Ramos (cell line): Measurements from ENCODE around the gene DAPK3.
"Not testable (repeated sequence)": the region's sequence is repeated elsewhere in the genome, so short reads cannot be mapped to it uniquely, and the experiment has no call there.

Source experiments
- in situ Hi-C: fragments of 300-500 bp; cut with MboI; formaldehyde crosslinking; loops from one replicate; pipeline ENCODE4 v1.14.3; 2022; ENCODE audit warnings: low sequenced_read_pairs; ENCODE audit not compliant: unreplicated experiment

DAPK3 gene

DNA sequence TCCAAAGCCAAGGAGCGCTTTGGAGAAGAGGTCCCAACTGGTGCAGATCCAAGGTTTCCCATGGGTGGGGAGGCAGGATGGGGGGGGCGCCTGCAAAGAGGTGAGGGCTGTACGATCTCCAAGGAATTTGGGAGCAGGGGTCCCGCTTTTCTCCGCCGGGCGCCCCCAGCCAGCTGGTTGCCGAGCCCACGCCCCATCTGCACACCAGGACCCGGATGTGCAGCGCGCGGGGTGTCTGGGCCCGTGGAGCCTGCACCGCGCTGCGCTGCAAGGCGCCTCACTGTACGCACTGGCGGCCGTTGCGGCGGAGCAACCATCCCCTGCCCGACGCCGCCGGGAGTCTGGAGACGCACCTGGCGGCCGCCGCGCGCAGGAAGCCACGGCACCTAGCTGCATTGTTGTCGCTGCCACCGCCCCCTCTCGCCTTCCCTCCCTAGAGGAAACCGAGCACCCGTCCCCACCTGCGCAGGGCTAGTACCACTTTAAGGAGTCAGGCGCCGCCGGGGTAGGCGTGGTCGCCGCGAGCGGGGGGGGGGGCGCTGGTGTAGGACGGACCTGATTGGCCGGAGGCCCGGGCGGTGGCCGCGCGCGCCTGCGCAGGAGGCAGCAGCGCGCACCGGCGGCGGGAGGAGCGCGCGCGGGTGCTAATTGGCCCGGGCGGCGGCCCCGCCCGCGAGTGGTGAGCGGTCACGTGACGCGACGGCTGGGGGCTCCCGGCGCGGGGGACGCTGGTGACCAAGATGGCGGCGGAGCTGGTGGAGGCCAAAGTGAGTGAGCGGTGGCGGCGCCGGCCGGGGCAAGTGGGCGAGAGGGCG, 36.3 kb upstream of the DAPK3 start, which contains the start of gene PIAS4:
Gene PIAS4, plus strand, starts transcription at position 716 of the 815 bp plus-strand sequence. Its CDS starts 25 bp downstream, at position 741.
- in situ Hi-C loops, result no loop called here

DNA sequence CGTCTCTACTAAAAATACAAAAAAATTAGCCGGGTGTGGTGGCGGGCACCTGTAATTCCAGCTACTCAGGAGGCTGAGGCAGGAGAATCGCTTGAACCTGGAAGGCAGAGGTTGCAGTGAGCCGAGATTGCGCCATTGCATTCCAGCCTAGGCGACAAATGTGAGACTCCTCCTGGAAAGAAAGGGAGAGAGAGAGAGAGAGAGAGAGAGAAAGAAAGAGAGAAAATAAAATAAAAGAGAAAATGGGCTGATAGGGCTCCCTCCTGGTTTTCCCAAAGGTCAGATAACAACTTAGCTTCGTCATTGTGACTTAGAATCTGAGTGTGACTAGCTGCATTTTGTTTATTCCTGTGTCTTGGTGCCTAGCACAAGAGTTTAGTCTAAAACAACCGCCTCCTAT, 34.5 kb upstream of the DAPK3 start:
- in situ Hi-C loops, result not testable (repeated sequence)

DNA sequence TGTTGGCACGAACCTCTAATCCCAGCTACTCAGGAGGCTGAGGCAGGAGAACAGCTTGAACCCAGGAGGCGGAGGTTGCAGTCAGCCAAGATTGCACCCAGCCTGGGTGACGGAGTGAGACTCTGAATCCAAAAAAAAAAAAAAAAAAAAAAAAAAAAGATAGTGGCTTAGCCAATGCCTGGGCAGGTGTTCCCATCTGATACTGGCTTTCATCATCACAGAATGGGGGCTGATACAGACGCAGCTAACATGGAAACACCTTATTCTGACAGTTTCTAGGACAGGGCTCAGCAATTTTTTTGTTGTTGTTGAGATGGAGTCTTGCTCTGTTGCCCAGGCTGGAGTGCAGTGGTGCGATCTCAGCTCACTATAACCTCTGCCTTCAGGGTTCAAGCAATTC, 29.9 kb upstream of the DAPK3 start:
- in situ Hi-C loops, result not testable (repeated sequence)

DNA sequence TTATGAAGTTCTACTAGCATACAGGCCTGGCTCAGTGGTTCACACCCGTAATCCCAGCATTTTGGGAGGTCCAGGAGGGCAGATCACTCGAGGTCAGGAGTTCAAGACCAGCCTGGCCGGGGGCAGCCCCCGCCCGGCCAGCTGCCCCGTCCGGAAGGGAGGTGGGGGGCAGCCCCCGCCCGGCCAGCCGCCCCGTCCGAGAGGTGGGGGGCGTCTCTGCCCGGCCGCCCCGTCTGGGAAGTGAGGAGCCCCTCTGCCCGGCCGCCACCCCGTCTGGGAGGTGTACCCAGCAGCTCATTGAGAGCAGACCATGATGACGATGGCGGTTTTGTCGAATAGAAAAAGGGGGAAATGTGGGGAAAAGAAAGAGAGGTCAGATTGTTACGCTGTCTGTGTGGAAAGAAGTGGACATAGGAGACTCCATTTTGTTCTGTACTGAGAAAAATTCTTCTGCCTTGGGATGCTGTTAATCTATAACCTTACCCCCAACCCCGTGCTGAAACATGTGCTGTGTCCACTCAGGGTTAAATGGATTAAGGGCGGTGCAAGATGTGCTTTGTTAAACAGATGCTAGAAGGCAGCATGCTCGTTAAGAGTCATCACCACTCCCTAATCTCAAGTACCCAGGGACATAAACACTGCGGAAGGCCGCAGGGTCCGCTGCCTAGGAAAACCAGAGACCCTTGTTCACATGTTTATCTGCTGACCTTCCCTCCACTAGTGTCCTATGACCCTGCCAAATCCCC, 27.9 kb upstream of the DAPK3 start:
- in situ Hi-C loops, result not testable (repeated sequence)

DNA sequence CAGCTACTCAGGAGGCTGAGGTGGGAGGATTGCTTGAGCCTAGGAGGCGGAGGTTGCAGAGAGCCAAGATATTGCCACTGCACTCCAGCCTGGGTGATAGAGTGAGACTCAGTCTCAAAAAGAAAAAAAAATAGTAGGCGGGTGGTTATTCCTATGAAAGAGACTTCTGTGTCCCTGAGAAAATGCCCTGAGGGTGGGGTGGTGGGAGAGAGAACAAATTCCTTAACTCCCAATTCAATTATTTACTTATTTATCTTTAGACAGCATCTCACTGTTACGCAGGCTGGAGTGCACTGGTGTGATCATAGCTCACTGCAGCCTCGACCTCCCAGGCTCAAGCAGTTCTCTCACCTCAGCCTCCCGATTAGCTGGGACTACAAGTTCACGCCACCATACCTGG, 24.7 kb upstream of the DAPK3 start:
- in situ Hi-C loops, result no loop called here

DNA sequence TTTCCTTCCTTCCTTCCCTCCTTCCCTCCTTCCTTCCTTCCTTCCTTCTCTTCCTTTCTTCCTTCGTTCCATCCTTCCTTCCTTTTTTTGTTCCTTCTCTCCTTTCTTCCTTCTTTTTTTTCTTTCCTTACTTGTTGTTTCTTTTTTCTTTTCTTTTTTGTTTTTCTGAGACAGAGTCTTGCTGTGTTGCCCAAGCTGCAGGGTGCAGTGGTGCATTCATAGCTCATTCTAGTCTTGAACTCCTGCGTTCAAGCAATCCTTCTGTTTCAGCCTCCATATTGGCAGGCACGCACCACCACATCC, 19.9 kb upstream of the DAPK3 start:
- in situ Hi-C loops, result no loop called here

DNA sequence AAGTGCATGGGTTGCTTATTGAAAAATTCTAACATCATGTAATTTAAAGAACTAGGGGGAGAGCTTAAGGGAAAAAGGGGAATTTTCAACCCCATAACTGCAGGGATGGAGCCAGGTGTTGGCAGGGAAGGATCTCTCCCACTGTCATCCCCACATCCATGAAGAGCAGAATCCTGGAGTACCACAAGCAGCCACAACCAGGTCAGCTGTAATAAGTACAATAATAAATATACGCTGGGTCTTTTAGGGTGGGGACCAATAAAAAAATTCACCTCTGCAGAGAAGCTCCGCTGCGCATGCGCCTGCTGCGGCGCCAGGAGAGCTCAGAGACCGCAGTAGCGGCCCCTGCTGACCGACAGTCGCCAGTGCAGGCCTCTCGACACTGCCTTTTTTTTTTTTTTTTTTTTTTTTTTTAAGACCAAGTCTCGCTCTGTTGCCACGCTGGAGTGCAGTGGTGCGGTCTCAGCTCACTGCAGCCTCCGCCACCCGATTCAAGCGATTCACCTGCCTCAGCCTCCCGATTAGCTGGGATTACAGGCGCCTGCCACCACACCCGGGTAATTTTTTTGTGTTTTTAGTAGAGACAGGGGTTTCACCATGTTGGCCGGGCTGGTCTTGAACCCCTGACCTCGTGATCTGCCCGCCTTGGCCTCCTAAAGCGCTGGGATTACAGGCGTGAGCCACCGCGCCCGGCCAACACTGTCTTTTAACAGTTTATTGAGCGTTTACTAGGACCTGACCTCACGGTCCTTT, 16.9 kb upstream of the DAPK3 start:
- in situ Hi-C loops, result no loop called here

DNA sequence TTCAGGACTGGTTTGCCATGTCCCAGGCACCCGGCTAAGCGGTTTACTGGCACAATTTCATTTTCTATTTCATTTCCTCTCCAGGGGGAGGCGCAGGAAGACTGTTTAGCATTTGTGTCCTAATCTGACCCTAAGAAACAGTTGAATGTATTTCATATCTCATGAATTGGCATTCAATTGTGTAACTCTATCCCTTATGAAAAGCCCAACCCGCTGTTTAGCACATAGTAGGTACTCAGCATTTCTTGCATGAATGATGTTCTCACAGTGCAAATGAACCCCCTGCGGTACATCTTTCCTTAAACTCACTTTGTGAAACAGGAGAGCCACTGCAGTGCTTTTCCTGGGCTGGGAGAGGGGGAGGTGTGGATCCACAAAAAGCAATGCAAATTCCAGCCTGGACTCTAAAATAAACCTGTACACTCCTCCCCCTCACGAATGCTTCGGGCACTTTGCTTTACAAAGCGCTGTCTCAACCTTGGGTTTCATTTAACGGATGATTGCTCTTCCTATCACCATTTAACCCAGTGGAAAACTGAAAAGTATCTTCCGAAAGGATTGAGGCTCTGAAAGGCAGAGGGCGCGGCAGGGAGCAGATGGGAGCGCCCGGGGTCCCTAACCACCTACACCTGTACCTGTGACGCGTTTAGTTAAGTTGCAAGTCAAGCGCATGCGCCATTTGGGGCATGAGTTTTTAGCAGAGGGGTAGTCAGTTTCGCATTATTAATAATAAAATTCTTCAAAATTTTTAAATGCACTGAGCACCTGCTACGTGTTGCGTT, 15.6 kb upstream of the DAPK3 start:
- in situ Hi-C loops, result no loop called here

DNA sequence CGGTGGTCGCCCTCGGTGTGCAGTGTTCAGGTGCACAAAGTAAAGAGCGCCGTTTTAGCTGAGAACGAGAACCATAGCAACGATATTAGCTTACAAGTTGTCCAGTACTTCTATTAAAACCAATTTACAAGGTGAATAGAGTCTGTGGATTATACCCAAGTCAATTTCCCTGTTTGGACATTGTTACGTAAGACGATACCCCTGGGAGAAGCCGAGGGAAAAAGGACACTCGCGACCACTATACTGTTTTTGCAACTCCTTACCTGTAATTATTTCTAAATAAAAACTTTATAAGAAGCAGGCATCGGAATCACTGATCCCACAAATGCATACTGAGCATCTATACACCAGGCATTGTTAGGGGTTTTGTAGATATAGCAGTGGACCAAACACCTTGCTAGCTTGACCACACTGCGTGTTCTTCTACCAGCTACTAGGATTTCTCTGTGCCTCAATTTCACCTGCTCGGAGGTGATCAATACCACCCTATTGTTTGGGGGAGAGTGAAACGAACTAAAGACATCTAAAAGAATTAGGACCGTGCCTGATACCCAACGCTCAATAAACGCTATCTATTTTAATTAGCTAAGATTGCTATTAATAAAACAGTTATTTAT, 14.9 kb upstream of the DAPK3 start:
- in situ Hi-C loops, result no loop called here

DNA sequence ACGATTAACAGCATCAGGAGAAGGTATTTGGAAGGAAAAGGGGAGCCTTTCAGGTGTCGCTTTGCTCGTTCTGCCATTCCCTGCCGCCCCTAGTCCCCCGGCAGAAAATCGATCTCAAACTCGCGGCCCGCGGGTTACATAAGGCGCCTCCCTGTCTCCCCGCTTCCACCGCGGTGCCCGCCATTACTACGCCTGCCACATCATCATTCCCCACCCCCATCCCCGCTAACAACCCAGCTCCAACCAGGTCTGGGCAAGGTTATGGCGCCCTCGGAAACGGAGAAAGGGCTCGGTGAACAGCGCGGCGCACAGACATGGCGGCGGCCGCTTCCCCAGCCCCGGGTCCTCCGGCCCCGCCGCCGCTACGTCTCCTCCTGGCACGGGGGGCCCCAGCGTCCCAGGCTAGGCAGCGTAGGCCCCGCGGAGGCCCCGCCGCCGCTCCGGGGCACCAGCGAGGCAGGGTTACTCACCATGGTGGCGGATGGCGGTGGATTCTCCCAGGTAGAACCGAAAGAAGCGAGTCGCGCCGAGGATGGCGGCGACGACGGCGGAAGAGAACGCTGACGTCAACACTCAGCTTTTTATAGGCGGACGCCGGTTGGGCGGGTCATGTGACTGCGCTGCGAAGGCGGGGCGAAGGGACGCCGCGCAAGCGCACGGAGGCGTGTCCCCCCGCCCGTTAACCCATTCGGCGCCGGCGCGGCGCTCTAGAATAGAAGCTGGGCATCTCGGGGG, 14.2 kb upstream of the DAPK3 start, which contains the start of gene EEF2:
Gene EEF2, minus strand, starts transcription at position 556 of the 735 bp plus-strand sequence. Its CDS starts 83 bp downstream, at position 473.
- in situ Hi-C loops, result no loop called here

DNA sequence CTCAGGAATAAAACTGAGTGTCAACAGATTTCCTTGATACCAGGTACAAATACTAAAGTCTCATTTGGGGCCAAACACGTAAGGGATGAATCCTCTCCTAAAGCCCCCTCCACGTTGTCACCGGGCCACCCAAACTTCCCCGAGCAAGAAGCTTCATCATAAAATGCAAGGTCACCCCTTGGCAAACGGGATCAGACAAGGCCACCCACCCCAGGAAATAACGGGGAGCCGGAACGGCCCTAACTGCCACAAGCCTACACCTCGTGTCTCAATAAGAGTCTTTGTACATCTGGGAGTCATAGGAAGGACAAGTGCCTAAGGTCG, 13.6 kb upstream of the DAPK3 start:
- in situ Hi-C loops, result no loop called here

DNA sequence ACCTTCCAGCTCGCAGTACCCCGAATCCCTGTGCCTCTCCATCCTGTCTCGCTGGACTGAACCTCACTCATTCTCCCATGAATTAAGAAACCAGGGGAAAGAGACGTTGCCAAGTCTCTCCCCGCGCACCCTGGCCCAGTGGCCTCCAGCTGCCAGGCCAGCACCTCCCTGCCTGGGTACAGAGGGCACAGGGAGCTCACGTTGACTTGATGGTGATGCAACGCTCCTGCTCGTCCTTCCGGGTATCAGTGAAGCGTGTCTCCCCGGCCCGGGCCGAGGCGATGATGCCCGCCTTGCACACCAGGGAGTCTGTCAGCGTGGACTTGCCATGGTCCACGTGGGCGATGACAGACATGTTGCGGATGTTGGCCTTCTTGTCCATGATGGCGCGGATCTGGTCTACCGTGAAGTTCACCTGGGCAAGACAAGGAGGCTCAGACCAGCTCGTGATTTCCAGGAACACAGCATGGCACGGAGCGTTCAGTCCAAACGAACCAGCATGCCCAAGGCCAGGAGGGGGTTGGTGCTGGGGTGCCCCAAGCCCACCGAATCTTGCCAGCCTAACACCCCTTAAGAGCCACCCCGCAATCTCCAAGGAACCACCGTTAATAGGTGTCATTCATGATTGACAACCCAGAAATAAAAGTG, 13.2 kb upstream of the DAPK3 start:
- in situ Hi-C loops, result no loop called here

DNA sequence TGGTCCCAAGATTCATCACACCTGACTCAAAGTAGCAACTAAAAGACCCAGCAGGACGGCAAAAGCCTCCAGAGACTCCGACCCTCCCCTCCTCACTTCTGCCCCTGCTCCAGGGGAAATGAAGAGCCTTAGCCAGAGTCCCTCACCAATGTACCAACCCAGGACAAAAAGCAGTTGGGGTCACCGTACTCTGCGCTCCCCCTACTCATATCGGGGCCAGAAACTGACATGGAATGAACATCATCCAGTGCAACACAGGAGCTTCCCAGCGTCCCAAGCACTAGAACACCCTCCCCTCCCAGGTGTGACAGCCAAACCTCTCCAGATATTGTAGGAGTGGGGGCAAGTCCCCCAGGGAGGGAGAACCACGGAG, 12.6 kb upstream of the DAPK3 start:
- in situ Hi-C loops, result no loop called here

DNA sequence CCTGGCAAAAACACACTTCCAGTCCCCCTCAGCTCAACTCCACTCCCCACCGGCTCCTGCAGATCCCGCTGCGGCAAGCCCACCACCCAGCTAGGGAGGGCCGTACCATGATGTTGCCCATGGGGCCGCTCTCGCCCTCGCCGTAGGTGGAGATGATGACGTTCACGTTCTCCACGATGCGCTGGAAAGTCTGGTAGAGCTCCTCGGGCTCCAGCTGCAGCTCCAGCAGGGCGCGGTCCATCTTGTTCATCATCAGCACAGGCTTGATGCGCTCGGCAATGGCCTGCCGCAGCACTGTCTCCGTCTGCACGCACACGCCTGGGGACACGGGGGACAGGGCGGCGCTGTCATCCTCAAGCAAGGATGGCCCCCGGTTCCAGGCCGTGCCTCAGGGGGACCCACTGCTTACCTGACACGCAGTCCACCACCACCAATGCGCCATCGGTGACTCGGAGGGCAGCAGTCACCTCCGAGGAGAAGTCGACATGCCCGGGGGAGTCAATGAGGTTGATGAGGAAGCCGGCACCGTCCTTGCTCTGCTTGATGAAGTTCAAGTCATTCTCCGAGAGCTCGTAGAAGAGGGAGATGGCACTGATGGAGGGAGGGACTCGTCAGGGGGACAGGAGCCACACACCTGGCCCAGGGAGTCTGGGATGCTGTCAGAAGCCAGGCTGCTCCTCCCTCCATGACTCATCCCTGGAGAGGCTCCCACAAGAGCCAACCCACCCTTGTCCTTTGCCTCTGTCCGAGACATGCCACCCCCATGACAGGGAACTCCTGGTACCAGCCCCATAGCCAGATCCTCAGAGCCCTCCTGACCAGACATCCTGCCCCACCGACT, 12.0 kb upstream of the DAPK3 start:
- in situ Hi-C loops, result no loop called here

DNA sequence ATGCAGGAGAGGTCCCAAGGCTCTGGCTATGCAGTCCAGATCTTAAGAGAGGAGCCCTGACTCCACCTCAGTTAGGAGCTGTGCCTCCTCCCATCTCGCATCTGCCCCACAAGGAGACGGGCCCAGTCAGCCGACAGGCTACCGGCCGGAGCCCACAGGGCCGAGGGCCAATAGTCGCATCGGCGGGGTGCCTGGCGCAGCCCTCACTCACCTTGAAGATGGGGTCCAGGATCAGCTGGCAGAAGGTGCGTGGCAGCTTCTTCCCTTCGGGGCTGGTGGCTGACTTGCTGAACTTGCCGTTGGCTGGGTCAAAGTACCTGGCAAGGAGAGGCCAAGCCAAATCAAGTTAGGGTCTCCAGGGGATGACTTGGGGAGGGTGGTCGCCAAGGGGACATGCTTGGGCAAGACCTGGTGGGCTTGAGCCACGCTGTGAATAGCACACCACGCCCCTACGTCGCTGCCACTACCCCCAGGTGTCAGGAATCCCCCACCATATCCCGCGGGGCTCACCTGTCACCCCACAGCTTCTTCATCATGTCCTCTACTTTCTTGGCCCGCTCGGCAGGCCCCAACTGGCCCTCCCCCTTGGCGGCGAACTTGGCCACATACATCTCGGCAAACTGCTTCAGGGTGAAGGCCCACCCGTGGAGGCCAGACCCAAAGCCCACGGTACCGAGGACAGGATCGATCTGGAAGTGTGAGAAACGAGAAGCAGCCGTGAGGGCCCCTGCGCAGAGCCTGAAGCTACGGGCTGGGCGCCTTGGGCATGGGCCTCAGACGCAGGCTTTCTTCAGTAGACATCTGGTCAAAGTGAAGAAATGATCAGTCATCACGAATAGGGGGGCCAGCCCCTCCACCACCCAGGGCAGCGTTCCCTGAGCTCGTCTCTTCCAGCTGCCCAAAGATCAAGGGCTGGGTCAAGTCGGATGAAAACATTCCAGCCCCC, 11.1 kb upstream of the DAPK3 start:
- in situ Hi-C loops, result no loop called here

DNA sequence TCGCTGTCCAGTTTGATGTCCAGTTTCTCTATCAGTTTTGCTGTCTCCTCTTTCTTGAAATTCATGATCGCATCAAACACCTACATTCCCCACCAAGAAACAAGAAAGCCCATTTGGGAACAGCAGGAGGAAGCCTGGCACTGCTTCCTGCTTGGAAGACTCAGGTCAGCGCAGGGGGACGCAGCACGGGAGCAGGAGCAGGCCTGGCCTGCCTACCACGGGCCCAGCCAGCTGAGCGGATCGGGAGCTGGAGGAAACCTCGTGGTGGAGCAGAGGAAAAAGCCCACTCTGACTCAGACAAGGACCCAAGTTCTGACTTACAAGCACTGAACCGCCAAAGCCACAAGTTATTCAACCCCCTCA, 10.5 kb upstream of the DAPK3 start:
- in situ Hi-C loops, result no loop called here
